WTC11 (cell line): ENCODE results near the gene IFFO2. TPM values are rescaled to one million over a fixed set of nuclear protein-coding genes. Genes with fewer than 3 reads are reported as not detected.

Experiments used
- ATAC-seq: fragments of 200-7000 bp; cut with Tn5 transposase; 2 replicates; pipeline ENCODE4 v1.10.0; 2021; ENCODE audit warnings: mild to moderate bottlenecking, moderate library complexity
- CTCF ChIA-PET: fragments of 300-600 bp; sonication (Branson Sonifier 250); formaldehyde crosslinking; loops from one replicate; lab custom pipeline; 2021; ENCODE audit warnings: antibody characterized with exemption; lab: Charles Lee
- POLR2A ChIA-PET: fragments of 350-600 bp; sonication (Branson Sonifier 250); formaldehyde crosslinking; loops from one replicate; lab custom pipeline; 2021; ENCODE audit warnings: antibody characterized with exemption; lab: Charles Lee
- DNase-seq: peaks from one replicate; pipeline ENCODE4 v3.0.0; 2021; ENCODE audit warnings: low spot score
- H3K27ac Mint-ChIP-seq: 2 replicates; pipeline ENCODE4 v1.8.0; 2021; ENCODE audit warnings: mixed read lengths
- H3K27me3 Mint-ChIP-seq: 2 replicates; pipeline ENCODE4 v1.8.0; 2021; ENCODE audit warnings: low read depth, mild to moderate bottlenecking, moderate library complexity, mixed read lengths
- H3K36me3 Mint-ChIP-seq: 2 replicates; pipeline ENCODE4 v1.8.0; 2021; ENCODE audit warnings: mixed read lengths
- H3K4me1 Mint-ChIP-seq: 2 replicates; pipeline ENCODE4 v1.8.0; 2022; ENCODE audit warnings: mixed read lengths
- H3K4me3 Mint-ChIP-seq: 2 replicates; pipeline ENCODE4 v1.8.0; 2021; ENCODE audit warnings: mild to moderate bottlenecking, moderate library complexity, mixed read lengths
- H3K9me3 Mint-ChIP-seq: 2 replicates; pipeline ENCODE4 v1.8.0; 2021; ENCODE audit warnings: mixed read lengths
- AFF4 ChIP-seq: sonication (generic); formaldehyde crosslinking; IDR thresholded peaks from 2 replicates; pipeline ENCODE4 v1.8.1; 2023; ENCODE audit warnings: mild to moderate bottlenecking, missing genetic modification reagents, borderline replicate concordance
- ATF6 ChIP-seq: sonication (generic); formaldehyde crosslinking; IDR thresholded peaks from 2 replicates; pipeline ENCODE4 v1.8.1; 2023; ENCODE audit warnings: mild to moderate bottlenecking, missing genetic modification reagents
- CBFB ChIP-seq: sonication (generic); formaldehyde crosslinking; IDR thresholded peaks from 2 replicates; pipeline ENCODE4 v1.8.1; 2022; ENCODE audit warnings: mild to moderate bottlenecking, low read depth, missing genetic modification reagents
- CTCF ChIP-seq: fragments of 200-600 bp; IDR thresholded peaks from 2 replicates; pipeline ENCODE4 v1.8.0; 2022; ENCODE audit warnings: antibody characterized with exemption
- E2F5 ChIP-seq: sonication (generic); formaldehyde crosslinking; IDR thresholded peaks from 2 replicates; pipeline ENCODE4 v1.8.1; 2022; ENCODE audit warnings: mild to moderate bottlenecking, moderate library complexity, missing genetic modification reagents
- ELF4 ChIP-seq: sonication (generic); formaldehyde crosslinking; IDR thresholded peaks from 2 replicates; pipeline ENCODE4 v1.8.1; 2022; ENCODE audit warnings: low read depth, mild to moderate bottlenecking, moderate library complexity, missing genetic modification reagents
- ETV6 ChIP-seq: sonication (generic); formaldehyde crosslinking; IDR thresholded peaks from 2 replicates; pipeline ENCODE4 v1.8.1; 2022; ENCODE audit warnings: mild to moderate bottlenecking, missing genetic modification reagents
- JUN ChIP-seq: sonication (generic); formaldehyde crosslinking; IDR thresholded peaks from 2 replicates; pipeline ENCODE4 v1.8.0; 2023; ENCODE audit warnings: mild to moderate bottlenecking, missing genetic modification reagents
- MAX ChIP-seq: sonication (generic); formaldehyde crosslinking; IDR thresholded peaks from 2 replicates; pipeline ENCODE4 v1.8.0; 2022; ENCODE audit warnings: mild to moderate bottlenecking, missing genetic modification reagents
- MLX ChIP-seq: sonication (generic); formaldehyde crosslinking; IDR thresholded peaks from 2 replicates; pipeline ENCODE4 v1.8.1; 2023; ENCODE audit warnings: mild to moderate bottlenecking, missing genetic modification reagents, moderate library complexity
- NFYB ChIP-seq: sonication (generic); formaldehyde crosslinking; conservative IDR thresholded peaks from 2 replicates; pipeline ENCODE4 v1.8.0; 2022; ENCODE audit warnings: low read depth, missing genetic modification reagents
- NR1H2 ChIP-seq: sonication (generic); formaldehyde crosslinking; IDR thresholded peaks from 2 replicates; pipeline ENCODE4 v1.9.0; 2021; ENCODE audit warnings: mild to moderate bottlenecking, moderate library complexity, missing genetic modification reagents
- OVOL2 ChIP-seq: fragments of 250-450 bp; sonication (Bioruptor Pico); IDR thresholded peaks from 2 replicates; pipeline ENCODE4 v1.9.0; 2021; ENCODE audit warnings: mild to moderate bottlenecking, borderline replicate concordance
- PREB ChIP-seq: sonication (generic); formaldehyde crosslinking; IDR thresholded peaks from 2 replicates; pipeline ENCODE4 v1.8.1; 2022; ENCODE audit warnings: mild to moderate bottlenecking, missing genetic modification reagents, moderate library complexity, borderline replicate concordance
- RELA ChIP-seq: sonication (generic); formaldehyde crosslinking; IDR thresholded peaks from 2 replicates; pipeline ENCODE4 v1.8.1; 2022; ENCODE audit warnings: missing genetic modification reagents, mild to moderate bottlenecking, borderline replicate concordance
- RORB ChIP-seq: fragments of 250-450 bp; sonication (Bioruptor Pico); IDR thresholded peaks from 2 replicates; pipeline ENCODE4 v1.9.0; 2021; ENCODE audit warnings: mild to moderate bottlenecking
- SMAD4 ChIP-seq: sonication (generic); formaldehyde crosslinking; IDR thresholded peaks from 2 replicates; pipeline ENCODE4 v1.8.0; 2022; ENCODE audit warnings: mild to moderate bottlenecking, missing genetic modification reagents
- STAT6 ChIP-seq: sonication (generic); formaldehyde crosslinking; conservative IDR thresholded peaks from 2 replicates; pipeline ENCODE4 v1.8.1; 2023; ENCODE audit warnings: mild to moderate bottlenecking, low read depth, missing genetic modification reagents, moderate library complexity
- TEAD4 ChIP-seq: sonication (generic); formaldehyde crosslinking; IDR thresholded peaks from 2 replicates; pipeline ENCODE4 v1.8.0; 2022; ENCODE audit warnings: mild to moderate bottlenecking, missing genetic modification reagents
- ZNF263 ChIP-seq: sonication (generic); formaldehyde crosslinking; IDR thresholded peaks from 2 replicates; pipeline ENCODE4 v1.8.1; 2022; ENCODE audit warnings: low read depth, mild to moderate bottlenecking, moderate library complexity, missing genetic modification reagents
- total RNA-seq: library from RNA; stranded (reverse); gene quantifications from 3 replicates; pipeline ENCODE4 v1.2.3, GENCODE V29; 2021

The IFFO2 gene
- total RNA-seq, 1 experiment from 2014 or later: 8.1 TPM

GRCh38 chr1:18962121-18962721, 5.7 kb upstream of the IFFO2 start:
- H3K4me3 Mint-ChIP-seq: no peak overlapping the region
- H3K36me3 Mint-ChIP-seq: no peaks in the 10 kb centered on the region
- CTCF ChIA-PET: interaction anchor here (0.6 to 1.4 kb wide), 4 partner anchors 49 to 170 kb away, joined by 3 to 9 read pairs (median 4); no protein-coding TSS in a partner anchor
- no peak for TF ChIP-seq STAT6
- TF ChIP-seq MAX: no peak
- no peak for TF ChIP-seq MLX
- no peak for TF ChIP-seq ELF4 (CRISPR knock-in tag)
- no peak for TF ChIP-seq AFF4
- TF ChIP-seq OVOL2 (CRISPR knock-in tag): no peak
- no peak for TF ChIP-seq CTCF
- TF ChIP-seq TEAD4 (CRISPR knock-in tag): no peak
- no peak for TF ChIP-seq ATF6
- TF ChIP-seq ETV6 (CRISPR knock-in tag): no peak
- no peak for TF ChIP-seq SMAD4 (CRISPR knock-in tag)
- no peak for TF ChIP-seq RELA (CRISPR knock-in tag)
- TF ChIP-seq ZNF263 (CRISPR knock-in tag): no peak
- no peak for TF ChIP-seq RORB (CRISPR knock-in tag)
- no peak for TF ChIP-seq CBFB (CRISPR knock-in tag)
- no peak for TF ChIP-seq PREB (CRISPR knock-in tag)
- TF ChIP-seq E2F5 (CRISPR knock-in tag): no peak
- no peak for TF ChIP-seq JUN (CRISPR knock-in tag)
- no peak for TF ChIP-seq NFYB (CRISPR knock-in tag)
- no peak for TF ChIP-seq NR1H2
- no peaks in the 10 kb centered on the region for H3K9me3 Mint-ChIP-seq
- peaks cover 44% of the 10 kb centered on the region for H3K27me3 Mint-ChIP-seq
- H3K4me1 Mint-ChIP-seq: peaks cover 10% of the 10 kb centered on the region
- POLR2A ChIA-PET: interaction anchor here (0.6 to 0.7 kb wide), 2 partner anchors 11 to 59 kb away, joined by 3 to 9 read pairs; no protein-coding TSS in a partner anchor
- ATAC-seq: no peak
- H3K27ac Mint-ChIP-seq: no peak overlapping the region
- no peak for DNase-seq
